Transverse colon (tissue), 4 donors: ENCODE data around the gene RBM3. TPM values are rescaled to one million over a fixed set of nuclear protein-coding genes. Genes with fewer than 3 reads are reported as not detected.

ENCODE experiments used
- DNase-seq: peaks from one replicate; pipeline ENCODE4 v3.0.0-alpha.2; 2019
- H3K27ac ChIP-seq, 4 donors: fragments of 200-600 bp; sonication (generic); 2 replicates each; pipeline ENCODE4 v1.5.1; 2016 to 2018; ENCODE audit warnings: inconsistent platforms in 4 of 4
- H3K27me3 ChIP-seq: fragments of 200-600 bp; sonication (generic); 2 replicates; pipeline ENCODE4 v1.5.1; 2017; ENCODE audit warnings: inconsistent platforms
- H3K36me3 ChIP-seq, 4 donors: fragments of 200-600 bp; sonication (generic); 2 replicates each; pipeline ENCODE4 v1.5.1; 2017 to 2019; ENCODE audit warnings: inconsistent platforms in 4 of 4
- H3K4me1 ChIP-seq, 4 donors: fragments of 200-600 bp; sonication (generic); 2 replicates each; pipeline ENCODE4 v1.5.1; 2017 to 2020; ENCODE audit warnings: inconsistent platforms in 4 of 4
- H3K4me3 ChIP-seq, 4 donors: fragments of 200-600 bp; sonication (generic); 1 replicate in 1 of 4; 2 replicates in 3 of 4; pipeline versions ENCODE4 v1.5.1 to v1.6.1; 2017 to 2019; ENCODE audit warnings: inconsistent platforms in 4 of 4
- H3K9me3 ChIP-seq, 2 donors: fragments of 200-600 bp; sonication (generic); 2 replicates each; pipeline ENCODE4 v1.5.1; 2017 to 2019; ENCODE audit warnings: inconsistent platforms in 2 of 2
- CTCF ChIP-seq, 5 experiments: fragments of 200-600 bp in 3 of 5; fragments of 450-650 bp in 2 of 5; sonication (generic) in 3 of 5; IDR thresholded peaks; 1 replicate in 2 of 5; 2 replicates in 3 of 5; pipeline ENCODE4 v1.5.1; 2016 to 2017; ENCODE audit warnings: antibody characterized with exemption in 5 of 5, inconsistent platforms in 3 of 5, mild to moderate bottlenecking in 2 of 5, moderate library complexity in 1 of 5
- EP300 ChIP-seq: sonication (generic); formaldehyde crosslinking; IDR thresholded peaks from one replicate; pipeline ENCODE4 v1.6.1; 2017; ENCODE audit warnings: antibody characterized with exemption, low read depth
- POLR2A ChIP-seq: fragments of 450-650 bp; IDR thresholded peaks from one replicate; pipeline ENCODE4 v1.6.1; 2016; ENCODE audit warnings: antibody characterized with exemption, mild to moderate bottlenecking, moderate library complexity
- POLR2AphosphoS5 ChIP-seq, 3 donors: sonication (generic); formaldehyde crosslinking; IDR thresholded peaks; one replicate each; pipeline ENCODE4 v1.6.1; 2016; ENCODE audit warnings: antibody characterized with exemption in 3 of 3
- WGBS, 2 donors: methylation state at CpG; one replicate each; pipeline ENCODE4 v1.1.5; 2018; ENCODE audit warnings: low coverage in 1 of 2; 5-methylcytosine and 5-hydroxymethylcytosine counted together
- in situ Hi-C, 4 donors: fragments of 200-750 bp; cut with MboI; loops; one replicate each; pipeline versions ENCODE4 v1.15.0 to v1.15.1; 2017; ENCODE audit warnings: low sequenced_read_pairs in 3 of 4, low pct_ligation_motif_present in 1 of 4, low pct_unique_long_range_greater_than_20kb in 1 of 4
- intact Hi-C: fragments of 100-400 bp; cut with DNase I; formaldehyde crosslinking; loops from one replicate; pipeline ENCODE4 v1.15.1; 2023; ENCODE audit warnings: low total_unique reads
- total RNA-seq, 4 donors: library from RNA; depleted of rRNA; stranded (reverse); fragments of >200 nt; gene quantifications; one replicate each; pipeline ENCODE4 v1.1.0, GENCODE V29; 2016

Gene RBM3
- total RNA-seq, 4 donors from 2014 or later = 65.7 to 157 (median 127) TPM

GRCh38 chrX:48604701-48605100 is 30.4 kb downstream of the RBM3 start:
- Histone ChIP-seq H3K27me3 (no peaks in the 10 kb centered on the region), H3K4me1 (no peaks in the 10 kb centered on the region), H3K4me3 (no peak overlapping the region), H3K9me3 (no peaks in the 10 kb centered on the region), H3K27ac (no peak overlapping the region), H3K36me3 (peaks cover 0 to 5% (median 2%) of the 10 kb centered on the region in 4 donors)
- intact Hi-C loops (no loop called here), in situ Hi-C loops (no loop called here)
- WGBS, 2 donors = 93% methylated on average over 16 of the region's 16 CpGs; no CpG with 5 or more reads in 1 of the 2 donors
- TF ChIP-seq POLR2AphosphoS5 (IDR thresholded peaks at IDR 0.05) (no peak), EP300 (no peak), POLR2A (no peak), CTCF (IDR thresholded peaks at IDR 0.05) (no peak)
- no peak for DNase-seq

- WGBS, 2 donors = 84% methylated on average over 6 of the region's 6 CpGs; no CpG with 5 or more reads in 1 of the 2 donors
- Histone ChIP-seq H3K4me3 (no peak overlapping the region), H3K27me3 (no peaks in the 10 kb centered on the region), H3K4me1 (no peaks in the 10 kb centered on the region), H3K36me3 (no peaks in the 10 kb centered on the region), H3K27ac (no peak overlapping the region), H3K9me3 (no peaks in the 10 kb centered on the region)
- TF ChIP-seq POLR2AphosphoS5 (IDR thresholded peaks at IDR 0.05) (no peak), CTCF (IDR thresholded peaks at IDR 0.05) (no peak), EP300 (no peak)
- no peak for DNase-seq
- in situ Hi-C loops = no loop called here
- intact Hi-C loops = no loop called here
Observed at GRCh38 chrX:48606091-48606490, 31.8 kb downstream of the RBM3 start.

- H3K9me3 ChIP-seq = no peaks in the 10 kb centered on the region
- H3K27ac ChIP-seq = no peak overlapping the region
- TF ChIP-seq POLR2A (no peak), CTCF (IDR thresholded peaks at IDR 0.05) (no peak), EP300 (no peak), POLR2AphosphoS5 (IDR thresholded peaks at IDR 0.05) (no peak)
- H3K4me1 ChIP-seq = no peaks in the 10 kb centered on the region
- WGBS, 2 donors = 49 to 60% methylated on average over 1 to 2 of the region's 2 CpGs
- no peak overlapping the region for H3K4me3 ChIP-seq
- in situ Hi-C loops = no loop called here
- intact Hi-C loops = no loop called here
- DNase-seq = no peak
- H3K36me3 ChIP-seq = no peaks in the 10 kb centered on the region
- H3K27me3 ChIP-seq = no peaks in the 10 kb centered on the region
Observed at GRCh38 chrX:48611703-48612102, 37.4 kb downstream of the RBM3 start.

- intact Hi-C loops (no loop called here), in situ Hi-C loops (no loop called here)
- no peak overlapping the region for H3K27ac ChIP-seq
- no peaks in the 10 kb centered on the region for H3K9me3 ChIP-seq
- no peak for TF ChIP-seq POLR2AphosphoS5 (IDR thresholded peaks at IDR 0.05)
- no peak for TF ChIP-seq EP300
- DNase-seq = no peak
- H3K27me3 ChIP-seq = no peaks in the 10 kb centered on the region
- no peak overlapping the region for H3K4me3 ChIP-seq
- no peaks in the 10 kb centered on the region for H3K36me3 ChIP-seq
- WGBS, 2 donors = 78% methylated on average over 6 of the region's 6 CpGs; no CpG with 5 or more reads in 1 of the 2 donors
- no peaks in the 10 kb centered on the region for H3K4me1 ChIP-seq
Observed at GRCh38 chrX:48613502-48614160, 39.3 kb downstream of the RBM3 start.

GRCh38 chrX:48616576-48616975 is 42.3 kb downstream of the RBM3 start:
- 57% methylated on average over 5 of the region's 5 CpGs; no CpG with 5 or more reads in 1 of the 2 donors for WGBS, 2 donors
- TF ChIP-seq EP300 (no peak), POLR2A (no peak), POLR2AphosphoS5 (IDR thresholded peaks at IDR 0.05) (no peak), CTCF (IDR thresholded peaks at IDR 0.05) (no peak)

More at GRCh38 chrX:48616576-48616975, 42.3 kb downstream of the RBM3 start:
- Histone ChIP-seq H3K4me3 (no peak overlapping the region), H3K36me3 (no peaks in the 10 kb centered on the region), H3K4me1 (no peaks in the 10 kb centered on the region), H3K27ac (no peak overlapping the region), H3K27me3 (no peaks in the 10 kb centered on the region), H3K9me3 (no peaks in the 10 kb centered on the region)
- no peak for DNase-seq
- intact Hi-C loops = no loop called here
- in situ Hi-C loops = no loop called here
